Naive B cell (primary cell): ENCODE data around the gene SFT2D1. TPM values are rescaled to one million over a fixed set of nuclear protein-coding genes. Genes with fewer than 3 reads are reported as not detected.
"Not testable (repeated sequence)": the region's sequence is repeated elsewhere in the genome, so short reads cannot be mapped to it uniquely, and the experiment has no call there.

ENCODE experiments used
- ATAC-seq, 2 donors: fragments of 150-1000 bp; cut with Tn5 transposase; 2 replicates each; pipeline ENCODE4 v1.10.0; 2021; ENCODE audit warnings: low read depth in 2 of 2, mild to moderate bottlenecking in 2 of 2, moderate library complexity in 2 of 2
- DNase-seq: peaks from one replicate; pipeline ENCODE4 v3.0.0; 2022
- H3K27ac Mint-ChIP-seq, 6 donors: one replicate each; pipeline ENCODE4 v1.8.0; 2020 to 2022; ENCODE audit warnings: mild to moderate bottlenecking in 6 of 6, mixed read lengths in 6 of 6, moderate library complexity in 5 of 6, inconsistent platforms in 2 of 6
- H3K27me3 Mint-ChIP-seq, 3 donors: one replicate each; pipeline ENCODE4 v1.8.0; 2021 to 2022; ENCODE audit warnings: mixed read lengths in 3 of 3, mild to moderate bottlenecking in 1 of 3
- H3K36me3 Mint-ChIP-seq, 2 donors: one replicate each; pipeline ENCODE4 v1.8.0; 2020 to 2022; ENCODE audit warnings: mixed read lengths in 2 of 2, inconsistent platforms in 1 of 2, mild to moderate bottlenecking in 1 of 2
- H3K4me1 Mint-ChIP-seq, 3 donors: one replicate each; pipeline ENCODE4 v1.8.0; 2020 to 2022; ENCODE audit warnings: mixed read lengths in 3 of 3, inconsistent platforms in 1 of 3, mild to moderate bottlenecking in 1 of 3, moderate library complexity in 1 of 3
- H3K4me3 Mint-ChIP-seq, 8 donors: one replicate each; pipeline ENCODE4 v1.8.0; 2020 to 2022; ENCODE audit warnings: mild to moderate bottlenecking in 8 of 8, mixed read lengths in 8 of 8, moderate library complexity in 8 of 8, inconsistent platforms in 2 of 8
- H3K9me3 Mint-ChIP-seq, 7 donors: one replicate each; pipeline ENCODE4 v1.8.0; 2020 to 2022; ENCODE audit warnings: mixed read lengths in 7 of 7, mild to moderate bottlenecking in 5 of 7, inconsistent platforms in 2 of 7, moderate library complexity in 1 of 7
- polyA plus RNA-seq, 6 donors: library from polyadenylated mRNA; unstranded; fragments of 300-500 nt; fragmentation: Illumina TruSeq; gene quantifications; one replicate each; pipeline ENCODE4 v1.2.3, GENCODE V29; 2021; ENCODE audit warnings: low read depth in 6 of 6

Gene SFT2D1
- 100 to 1,000 TPM in 5 of 6 donors, 10 to 100 TPM in 1; 95.5 to 172 (median 109) TPM for polyA plus RNA-seq

DNA sequence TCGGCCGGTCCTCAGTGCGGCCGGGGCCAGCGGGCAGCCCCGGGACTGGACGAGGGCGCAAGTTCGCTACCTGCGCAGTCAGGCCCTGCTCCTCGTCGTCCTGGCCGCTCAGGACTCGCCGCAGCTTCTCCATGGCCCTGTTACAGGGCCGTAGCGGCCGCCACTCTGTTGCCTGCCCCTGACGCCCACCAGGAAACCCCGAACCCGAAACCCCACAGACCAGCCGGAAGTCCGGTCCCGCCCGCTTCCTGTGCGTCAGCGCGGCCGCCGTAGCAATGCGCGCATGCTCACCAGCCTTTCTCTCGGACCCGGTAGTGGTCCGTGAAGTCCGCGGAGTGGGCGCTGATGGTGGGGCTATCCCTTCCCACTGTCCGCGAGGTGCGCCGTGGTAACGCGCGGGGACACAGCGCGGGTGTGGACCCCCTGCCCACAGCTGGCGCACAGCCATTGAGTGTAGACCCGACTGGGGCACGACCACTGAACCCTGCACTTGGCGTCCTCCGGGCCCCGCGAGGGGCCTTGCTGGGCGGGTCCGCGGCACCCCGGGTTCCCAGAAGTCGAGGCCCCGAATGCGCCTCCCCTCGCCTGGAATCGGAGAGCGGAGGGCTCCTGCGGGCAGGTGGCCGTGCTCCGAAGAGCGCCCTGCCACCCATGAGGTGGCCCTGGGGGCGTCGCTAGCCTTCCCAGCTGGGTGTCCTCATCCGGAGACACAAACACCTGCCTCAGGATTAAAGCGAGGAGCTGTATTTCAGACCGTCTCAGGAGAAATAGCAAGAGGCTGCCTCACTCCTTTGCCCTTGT is at the start of gene SFT2D1:
Gene SFT2D1 (minus strand): TSS at position 197 of the 801 bp plus-strand sequence. CDS start 64 bp downstream, at position 133.
- H3K27me3 Mint-ChIP-seq, result no peaks in the 10 kb centered on the region
- H3K36me3 Mint-ChIP-seq, result peaks cover 0 to 5% of the 10 kb centered on the region in 2 donors
- DNase-seq (peak; percentile 91), ATAC-seq (peak; percentile 74 to 77)
- H3K27ac Mint-ChIP-seq, result peak within 1 kb of the TSS; percentile 89 to 98 (median 97)
- H3K4me1 Mint-ChIP-seq, result peaks cover 15 to 21% (median 19%) of the 10 kb centered on the region in 3 donors
- H3K9me3 Mint-ChIP-seq, result no peaks in the 10 kb centered on the region
- H3K4me3 Mint-ChIP-seq, result peak within 1 kb of the TSS; percentile 83 to 98 (median 92)

DNA sequence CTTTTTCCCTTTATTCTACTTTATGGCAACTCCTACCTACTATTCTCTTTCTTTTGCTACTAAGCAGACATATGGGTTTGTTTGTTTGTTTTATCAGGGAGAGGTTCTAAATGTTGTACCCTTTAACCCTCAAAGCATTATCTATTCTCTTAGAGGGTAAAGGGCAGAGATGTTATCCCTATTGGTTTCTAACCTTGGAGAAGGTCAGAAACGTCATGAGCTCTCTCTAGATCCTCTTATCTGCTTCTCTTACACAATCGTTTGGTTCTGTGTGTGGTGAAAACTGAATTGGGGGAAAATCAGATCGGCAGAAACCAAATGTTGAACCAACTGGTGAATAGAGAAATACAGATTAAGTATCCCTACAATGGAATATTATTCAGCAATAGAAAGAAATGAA is 46.8 kb upstream of the SFT2D1 start:
- no peaks in the 10 kb centered on the region for H3K36me3 Mint-ChIP-seq
- no peaks in the 10 kb centered on the region for H3K9me3 Mint-ChIP-seq
- peaks cover 4 to 18% (median 5%) of the 10 kb centered on the region in 3 donors for H3K27me3 Mint-ChIP-seq
- H3K4me1 Mint-ChIP-seq, result peaks cover 0 to 4% (median 0%) of the 10 kb centered on the region in 3 donors
- H3K4me3 Mint-ChIP-seq, result no peak overlapping the region
- H3K27ac Mint-ChIP-seq, result no peak overlapping the region
- ATAC-seq (no peak), DNase-seq (no peak)

DNA sequence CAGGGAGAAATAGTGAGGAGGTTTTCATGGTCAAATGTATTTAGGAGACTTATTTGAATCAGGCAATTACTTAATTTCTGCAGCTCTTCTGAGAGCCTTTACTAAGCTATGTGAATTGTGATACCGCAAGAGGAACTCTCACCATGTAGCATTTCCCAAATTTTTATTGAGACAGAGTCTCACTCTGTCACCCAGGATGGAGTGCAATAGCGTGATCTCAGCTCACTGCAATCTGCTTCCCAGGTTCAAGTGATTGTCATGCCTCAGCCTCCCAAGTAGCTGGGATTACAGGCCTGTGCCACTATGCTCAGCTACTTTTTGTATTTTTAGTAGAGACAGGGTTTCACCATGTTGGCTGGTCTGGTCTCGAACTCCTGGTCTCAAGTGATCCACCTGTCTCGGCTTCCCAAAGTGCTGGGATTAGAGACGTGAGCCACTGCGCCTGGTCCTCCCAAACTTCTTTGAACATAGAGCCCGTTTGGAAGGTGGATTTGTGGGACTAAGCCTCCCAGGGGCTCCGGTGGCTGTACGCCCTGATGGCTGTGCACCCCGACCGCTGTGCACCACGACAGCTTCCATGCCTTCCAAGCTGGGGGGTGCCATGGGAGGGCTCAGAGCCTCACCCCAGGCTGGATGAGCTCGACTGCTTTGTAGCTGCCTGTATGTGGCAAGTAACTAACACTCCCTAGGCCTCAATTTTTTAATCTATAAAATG is 46.1 kb upstream of the SFT2D1 start:
- ATAC-seq, result no peak
- DNase-seq, result no peak
- no peaks in the 10 kb centered on the region for H3K36me3 Mint-ChIP-seq
- peaks cover 0 to 14% (median 5%) of the 10 kb centered on the region in 3 donors for H3K27me3 Mint-ChIP-seq
- H3K9me3 Mint-ChIP-seq, result no peaks in the 10 kb centered on the region
- H3K27ac Mint-ChIP-seq, result no peak overlapping the region
- peaks cover 0 to 7% (median 5%) of the 10 kb centered on the region in 3 donors for H3K4me1 Mint-ChIP-seq
- no peak overlapping the region for H3K4me3 Mint-ChIP-seq

GRCh38 chr6:166387642-166388289 is 45.4 kb upstream of the SFT2D1 start:
- Mint-ChIP-seq H3K4me1 (peaks cover 0 to 7% (median 5%) of the 10 kb centered on the region in 3 donors), H3K4me3 (peak overlapping the region in 1 of 8 donors; percentile 36), H3K27me3 (peaks cover 0 to 10% (median 5%) of the 10 kb centered on the region in 3 donors), H3K27ac (no peak overlapping the region), H3K36me3 (no peaks in the 10 kb centered on the region), H3K9me3 (no peaks in the 10 kb centered on the region)
- ATAC-seq, result no peak
- DNase-seq, result no peak

- not testable (repeated sequence) for H3K4me3 Mint-ChIP-seq, H3K9me3 Mint-ChIP-seq, H3K4me1 Mint-ChIP-seq, H3K27me3 Mint-ChIP-seq, H3K36me3 Mint-ChIP-seq, ATAC-seq, H3K27ac Mint-ChIP-seq, DNase-seq
Observed at GRCh38 chr6:166387098-166387497, 44.8 kb upstream of the SFT2D1 start.

GRCh38 chr6:166386111-166386510 is 43.8 kb upstream of the SFT2D1 start:
- H3K27me3 Mint-ChIP-seq, result peaks cover 0 to 5% (median 5%) of the 10 kb centered on the region in 3 donors
- H3K9me3 Mint-ChIP-seq, result no peaks in the 10 kb centered on the region
- ATAC-seq (no peak), DNase-seq (no peak)
- H3K27ac Mint-ChIP-seq, result no peak overlapping the region
- no peaks in the 10 kb centered on the region for H3K36me3 Mint-ChIP-seq
- H3K4me3 Mint-ChIP-seq, result peak overlapping the region in 1 of 8 donors; percentile 93
- H3K4me1 Mint-ChIP-seq, result peaks cover 9 to 19% (median 13%) of the 10 kb centered on the region in 3 donors

DNA sequence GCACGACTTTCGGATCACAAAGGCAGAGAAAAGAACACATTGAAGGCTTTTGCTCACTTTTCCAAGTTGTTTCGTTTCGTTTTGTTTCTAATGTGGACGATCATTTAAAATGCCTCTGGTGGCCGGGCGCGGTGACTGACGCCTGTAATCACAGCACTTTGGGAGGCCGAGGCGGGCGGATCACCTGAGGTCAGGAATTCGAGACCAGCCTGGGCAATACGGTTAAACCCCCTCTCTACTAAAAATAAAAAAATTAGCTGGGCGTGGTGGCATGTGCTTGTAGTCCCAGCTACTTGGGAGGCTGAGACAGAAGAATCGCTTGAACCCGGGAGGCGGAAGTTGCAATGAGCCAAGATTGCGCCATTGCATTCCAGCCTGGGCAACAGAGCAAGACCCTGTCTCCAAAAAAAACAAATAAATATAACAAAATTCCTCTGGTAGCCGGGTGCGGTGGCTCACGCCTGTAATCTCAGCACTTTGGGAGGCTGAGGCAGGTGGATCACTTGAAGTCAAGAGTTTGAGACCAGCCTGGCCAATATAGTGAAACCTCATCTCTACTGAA is 41.5 kb upstream of the SFT2D1 start:
- Mint-ChIP-seq H3K4me1 (peaks cover 10 to 19% (median 14%) of the 10 kb centered on the region in 3 donors), H3K4me3 (peak overlapping the region; percentile 83 to 94 (median 92)), H3K27ac (peak overlapping the region in 5 of 6 donors; percentile 72 to 94 (median 92))
- ATAC-seq, H3K9me3 Mint-ChIP-seq, H3K36me3 Mint-ChIP-seq, H3K27me3 Mint-ChIP-seq: not testable (repeated sequence)
- peak; percentile 42 for DNase-seq

DNA sequence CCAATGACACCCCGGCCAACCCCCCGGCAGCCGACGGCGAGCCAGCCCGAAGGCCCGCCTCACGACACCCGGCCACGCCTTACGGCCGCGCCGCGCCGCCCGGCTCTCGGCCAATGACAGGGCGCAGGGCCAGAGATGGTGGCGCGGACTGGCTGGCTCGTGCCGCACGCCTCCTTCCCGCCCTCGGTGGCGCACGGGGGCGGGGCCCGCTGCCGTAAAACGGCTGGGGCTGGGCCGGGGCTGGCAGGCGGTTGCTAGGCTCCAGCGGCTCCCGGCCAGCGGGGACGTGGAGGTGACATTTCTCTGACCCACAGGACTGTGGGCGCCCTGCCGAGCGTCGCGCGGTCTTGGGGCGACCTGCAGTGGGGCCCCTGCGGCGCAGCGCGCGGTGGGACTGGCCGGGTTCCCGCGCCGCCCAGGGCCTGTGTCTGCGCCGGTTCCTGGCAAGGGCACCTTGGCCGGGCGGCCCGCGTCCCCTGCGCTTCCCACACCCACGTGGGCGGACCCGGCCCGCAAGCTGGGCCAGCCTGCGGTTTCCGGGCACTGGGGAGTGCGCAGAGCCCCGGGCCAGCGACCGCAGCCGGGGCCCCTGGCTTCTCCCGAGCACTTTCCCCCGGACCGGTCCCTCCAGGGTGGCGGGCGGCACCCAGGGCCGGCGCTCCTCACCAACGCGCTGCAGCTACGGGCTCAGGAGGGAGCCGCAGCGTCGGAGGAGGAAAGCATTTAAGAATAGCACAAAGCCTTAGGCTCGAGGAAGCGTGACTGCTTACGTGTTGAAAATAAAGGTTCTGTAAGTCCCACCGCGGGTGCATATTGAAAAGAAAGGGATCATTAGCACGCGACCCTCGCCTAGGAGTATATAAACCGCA is 40.8 kb upstream of the SFT2D1 start, which contains the start of gene MPC1:
Gene MPC1 (minus strand): TSS at position 8 of the 869 bp plus-strand sequence. CDS start 64 bp downstream, outside the sequence.
- H3K4me3 Mint-ChIP-seq, result peak within 1 kb of the TSS; percentile 92 to 100 (median 97)
- H3K27me3 Mint-ChIP-seq, result no peaks in the 10 kb centered on the region
- H3K36me3 Mint-ChIP-seq, result no peaks in the 10 kb centered on the region
- no peaks in the 10 kb centered on the region for H3K9me3 Mint-ChIP-seq
- ATAC-seq (peak; percentile 89), DNase-seq (peak; percentile 96)
- H3K4me1 Mint-ChIP-seq, result peaks cover 10 to 19% (median 14%) of the 10 kb centered on the region in 3 donors
- peak within 1 kb of the TSS; percentile 88 to 96 (median 92) for H3K27ac Mint-ChIP-seq

GRCh38 chr6:166382500-166382932 is 40.2 kb upstream of the SFT2D1 start:
- ATAC-seq, result peak; percentile 3 to 6

GRCh38 chr6:166381733-166382499 is 39.6 kb upstream of the SFT2D1 start:
- Mint-ChIP-seq H3K4me3 (peak overlapping the region; percentile 92 to 100 (median 97)), H3K9me3 (no peaks in the 10 kb centered on the region), H3K4me1 (peaks cover 10 to 19% (median 14%) of the 10 kb centered on the region in 3 donors), H3K27ac (peak overlapping the region; percentile 66 to 96 (median 92)), H3K36me3 (no peaks in the 10 kb centered on the region), H3K27me3 (no peaks in the 10 kb centered on the region)
- peak; percentile 44 for ATAC-seq
- DNase-seq, result peak; percentile 75

More at GRCh38 chr6:166382500-166382932, 40.2 kb upstream of the SFT2D1 start:
- H3K36me3 Mint-ChIP-seq, result no peaks in the 10 kb centered on the region
- H3K27me3 Mint-ChIP-seq, result no peaks in the 10 kb centered on the region
- DNase-seq, result no peak
- peaks cover 10 to 19% (median 14%) of the 10 kb centered on the region in 3 donors for H3K4me1 Mint-ChIP-seq
- peak overlapping the region in 5 of 6 donors; percentile 63 to 95 (median 79) for H3K27ac Mint-ChIP-seq
- peak overlapping the region; percentile 92 to 100 (median 97) for H3K4me3 Mint-ChIP-seq
- H3K9me3 Mint-ChIP-seq, result no peaks in the 10 kb centered on the region

DNA sequence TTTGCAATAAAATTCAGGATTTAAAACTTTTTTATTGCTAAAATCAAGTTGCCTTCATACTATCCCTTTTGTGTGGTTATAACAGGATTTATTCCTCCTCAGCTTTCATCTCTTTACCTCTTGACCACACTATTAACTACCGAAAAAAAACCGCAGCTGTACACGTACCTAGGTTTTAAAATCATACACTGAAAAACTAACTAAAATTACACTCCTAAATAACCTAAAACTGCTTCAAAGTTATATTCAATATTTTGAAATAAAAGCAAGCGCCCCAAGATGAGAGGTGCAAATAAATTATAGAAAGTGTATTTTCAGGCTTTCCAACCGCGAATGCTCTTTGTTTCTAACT is 39.0 kb upstream of the SFT2D1 start:
- Mint-ChIP-seq H3K9me3 (no peaks in the 10 kb centered on the region), H3K4me1 (peaks cover 10 to 19% (median 14%) of the 10 kb centered on the region in 3 donors), H3K27ac (peak overlapping the region; percentile 57 to 96 (median 92)), H3K27me3 (no peaks in the 10 kb centered on the region), H3K4me3 (peak overlapping the region; percentile 92 to 100 (median 97)), H3K36me3 (no peaks in the 10 kb centered on the region)
- DNase-seq (no peak), ATAC-seq (no peak)
